ENCODE results near the gene FAM32A.

FAM32A gene

GRCh38 chr19:16201011-16201391 is 15.8 kb downstream of the FAM32A start:
- no peak for DNase-seq (ENCODE audit: low read depth in 2 of 3, low spot score in 1 of 3)

- no peak for DNase-seq (ENCODE audit: low read depth in 2 of 3, low spot score in 1 of 3)
Measured at GRCh38 chr19:16202320-16203255, 17.4 kb downstream of the FAM32A start.

GRCh38 chr19:16203256-16204004 is 18.2 kb downstream of the FAM32A start:
- DNase-seq (ENCODE audit: low read depth in 2 of 3, low spot score in 1 of 3) = no peak

- no peak for DNase-seq (ENCODE audit: low read depth in 2 of 3, low spot score in 1 of 3)
Measured at GRCh38 chr19:16204005-16204294, 18.7 kb downstream of the FAM32A start.

- no peak for DNase-seq (ENCODE audit: low read depth in 2 of 3, low spot score in 1 of 3)
Measured at GRCh38 chr19:16205205-16206045, 20.2 kb downstream of the FAM32A start.

GRCh38 chr19:16206046-16206605 is 20.9 kb downstream of the FAM32A start:
- no peak for DNase-seq (ENCODE audit: low read depth in 2 of 3, low spot score in 1 of 3)

- no peak for DNase-seq (ENCODE audit: low read depth in 2 of 3, low spot score in 1 of 3)
Measured at GRCh38 chr19:16206637-16207036, 21.4 kb downstream of the FAM32A start.

GRCh38 chr19:16207063-16207462 is 21.9 kb downstream of the FAM32A start:
- no peak for DNase-seq (ENCODE audit: low read depth in 2 of 3, low spot score in 1 of 3)

- DNase-seq (ENCODE audit: low read depth in 2 of 3, low spot score in 1 of 3) = no peak
Measured at GRCh38 chr19:16207490-16208025, 22.3 kb downstream of the FAM32A start.

- no peak for DNase-seq (ENCODE audit: low read depth in 2 of 3, low spot score in 1 of 3)
Measured at GRCh38 chr19:16208064-16208759, 23.0 kb downstream of the FAM32A start.

- no peak for DNase-seq (ENCODE audit: low read depth in 2 of 3, low spot score in 1 of 3)
Measured at GRCh38 chr19:16208847-16209665, 23.8 kb downstream of the FAM32A start.

- DNase-seq (ENCODE audit: low read depth in 2 of 3, low spot score in 1 of 3) = no peak
Measured at GRCh38 chr19:16210168-16210567, 25.0 kb downstream of the FAM32A start.

- DNase-seq (ENCODE audit: low read depth in 2 of 3, low spot score in 1 of 3) = no peak
Measured at GRCh38 chr19:16213076-16213475, 27.9 kb downstream of the FAM32A start.

GRCh38 chr19:16216744-16217670 is 31.8 kb downstream of the FAM32A start:
- DNase-seq (ENCODE audit: low read depth in 2 of 3, low spot score in 1 of 3) = no peak

- no peak for DNase-seq (ENCODE audit: low read depth in 2 of 3, low spot score in 1 of 3)
Measured at GRCh38 chr19:16217716-16218451, 32.7 kb downstream of the FAM32A start.

GRCh38 chr19:16218851-16219250 is 33.6 kb downstream of the FAM32A start:
- no peak for DNase-seq (ENCODE audit: low read depth in 2 of 3, low spot score in 1 of 3)

GRCh38 chr19:16222806-16223205 is 37.6 kb downstream of the FAM32A start:
- DNase-seq (ENCODE audit: low read depth in 2 of 3, low spot score in 1 of 3) = no peak

GRCh38 chr19:16223746-16224145 is 38.5 kb downstream of the FAM32A start:
- DNase-seq (ENCODE audit: low read depth in 2 of 3, low spot score in 1 of 3) = no peak

Measured in stimulated activated CD4-positive, alpha-beta T cell treated with anti-CD3 and anti-CD28 coated beads, Interleukin-12 subunit alpha, Interleukin-12 subunit beta, amount 100 ng/mL, for 48 hours (primary cell).